Skeletal muscle satellite cell (primary cell): Measurements from ENCODE around the gene RYK.
"Not testable (repeated sequence)": the region's sequence is repeated elsewhere in the genome, so short reads cannot be mapped to it uniquely, and the experiment has no call there.

Source experiments
- H3K27me3 ChIP-seq: 2 replicates; pipeline ENCODE4 v1.7.0; 2013; ENCODE audit warnings: low read length; ENCODE audit not compliant: control insufficient read depth, insufficient read depth
- H3K36me3 ChIP-seq: 2 replicates; pipeline ENCODE4 v1.7.0; 2013; ENCODE audit warnings: mild to moderate bottlenecking, control low read depth, low read length; ENCODE audit not compliant: insufficient read depth
- H3K4me1 ChIP-seq: 2 replicates; pipeline ENCODE4 v1.7.0; 2013; ENCODE audit warnings: low read length; ENCODE audit not compliant: control insufficient read depth, insufficient read depth
- H3K4me2 ChIP-seq: 2 replicates; pipeline ENCODE4 v1.7.0; 2013; ENCODE audit warnings: mild to moderate bottlenecking, low read length
- H3K4me3 ChIP-seq: 2 replicates; pipeline ENCODE4 v1.7.0; 2013; ENCODE audit warnings: low read length
- H3K9ac ChIP-seq: 2 replicates; pipeline ENCODE4 v1.7.0; 2013; ENCODE audit warnings: mild to moderate bottlenecking, low read depth, low read length, moderate library complexity
- H3K9me3 ChIP-seq: replicated peaks from 2 replicates; pipeline ENCODE4 v1.7.0; 2013; ENCODE audit warnings: mild to moderate bottlenecking, control low read depth, low read length

Gene RYK

GRCh38 chr3:134211797-134212196, 38.9 kb downstream of the RYK start:
- no peaks in the 10 kb centered on the region for H3K27me3 ChIP-seq

GRCh38 chr3:134205451-134205850, 45.2 kb downstream of the RYK start:
- H3K9ac ChIP-seq, result no peak overlapping the region

More at GRCh38 chr3:134211797-134212196, 38.9 kb downstream of the RYK start:
- peaks cover 31% of the 10 kb centered on the region for H3K36me3 ChIP-seq
- H3K4me2 ChIP-seq, result no peak overlapping the region
- no peak overlapping the region for H3K9ac ChIP-seq
- no peaks in the 10 kb centered on the region for H3K9me3 ChIP-seq
- no peaks in the 10 kb centered on the region for H3K4me1 ChIP-seq
- no peak overlapping the region for H3K4me3 ChIP-seq

DNA sequence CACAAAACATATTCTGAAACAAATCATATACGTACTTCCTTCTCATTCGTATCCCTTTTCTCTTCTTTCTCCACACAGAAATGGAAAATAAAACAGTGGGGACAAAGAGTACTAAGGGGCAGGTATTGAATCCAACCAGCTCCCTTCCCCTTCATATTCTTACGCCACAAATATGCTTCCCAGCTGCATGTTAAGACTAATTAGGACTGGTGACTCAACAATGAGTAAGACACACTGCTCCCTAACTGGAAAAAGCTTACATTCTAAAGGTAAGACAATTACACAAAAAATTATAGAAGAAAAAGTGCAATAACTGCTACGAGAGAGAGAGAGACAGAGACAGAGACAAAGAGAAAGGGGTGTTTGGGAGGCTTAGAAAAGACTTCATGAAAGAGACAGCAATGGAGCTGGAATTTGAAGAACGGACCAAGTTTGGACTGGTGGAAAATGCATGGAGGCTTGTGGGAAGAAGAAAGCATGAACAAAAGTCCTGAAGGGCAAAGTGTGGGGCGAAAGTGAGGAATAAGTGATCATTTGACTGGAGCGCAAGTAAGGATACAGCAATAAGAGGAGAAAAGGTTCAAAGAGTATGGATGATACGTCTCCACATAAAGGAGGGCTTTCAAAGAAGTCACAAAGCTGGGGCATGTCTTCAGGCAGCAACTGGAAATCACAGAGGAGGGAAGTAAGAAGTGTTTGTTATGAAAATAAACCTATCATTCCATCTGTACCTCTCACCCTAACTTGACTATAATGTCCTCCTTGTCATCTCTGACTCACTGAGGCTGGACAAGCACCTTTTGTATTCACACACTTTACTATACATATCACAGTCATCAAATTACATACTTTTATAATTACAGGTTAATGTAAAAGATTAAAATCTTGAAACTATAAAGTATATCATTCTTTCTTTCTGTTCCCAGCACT, 49.2 kb downstream of the RYK start:
- no peak overlapping the region for H3K9ac ChIP-seq
- H3K9me3 ChIP-seq, result no peaks in the 10 kb centered on the region
- H3K4me2 ChIP-seq, result peak overlapping the region; percentile 61
- H3K36me3 ChIP-seq, result peaks cover 30% of the 10 kb centered on the region
- H3K27me3 ChIP-seq, result no peaks in the 10 kb centered on the region
- peak overlapping the region; percentile 13 for H3K4me3 ChIP-seq
- H3K4me1 ChIP-seq, result peaks cover 23% of the 10 kb centered on the region

More at GRCh38 chr3:134205451-134205850, 45.2 kb downstream of the RYK start:
- peaks cover 39% of the 10 kb centered on the region for H3K36me3 ChIP-seq
- peaks cover 23% of the 10 kb centered on the region for H3K4me1 ChIP-seq
- no peak overlapping the region for H3K4me2 ChIP-seq
- no peaks in the 10 kb centered on the region for H3K27me3 ChIP-seq
- H3K4me3 ChIP-seq, result no peak overlapping the region
- no peaks in the 10 kb centered on the region for H3K9me3 ChIP-seq

GRCh38 chr3:134199880-134200279, 50.8 kb downstream of the RYK start:
- H3K4me2 ChIP-seq, H3K9ac ChIP-seq, H3K9me3 ChIP-seq, H3K27me3 ChIP-seq, H3K4me3 ChIP-seq: not testable (repeated sequence)
- Histone ChIP-seq H3K4me1 (peaks cover 23% of the 10 kb centered on the region), H3K36me3 (peaks cover 30% of the 10 kb centered on the region)

DNA sequence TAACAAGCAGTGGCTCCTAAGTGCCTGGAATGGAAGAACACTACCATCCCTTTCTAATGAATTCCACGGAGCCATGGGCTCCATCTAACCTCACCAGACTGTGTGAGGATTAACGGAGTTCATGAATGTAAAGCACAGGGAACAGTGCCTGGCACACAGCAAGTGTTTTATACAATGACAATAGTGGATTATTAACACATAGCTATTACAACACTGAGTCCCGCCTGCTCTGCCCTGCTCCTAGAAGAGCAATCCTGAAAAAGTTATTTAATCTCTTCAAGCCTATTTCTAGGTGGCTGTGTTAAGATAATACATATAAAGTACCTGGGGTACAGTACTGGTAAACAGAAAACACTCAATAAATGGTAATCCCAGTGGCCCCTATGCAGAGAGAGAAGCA, 51.4 kb downstream of the RYK start:
- Histone ChIP-seq H3K4me3 (no peak overlapping the region), H3K27me3 (no peaks in the 10 kb centered on the region), H3K9me3 (no peaks in the 10 kb centered on the region), H3K36me3 (peaks cover 35% of the 10 kb centered on the region), H3K4me1 (peaks cover 23% of the 10 kb centered on the region), H3K4me2 (no peak overlapping the region), H3K9ac (no peak overlapping the region)

GRCh38 chr3:134198414-134198813, 52.2 kb downstream of the RYK start:
- Histone ChIP-seq H3K27me3 (no peaks in the 10 kb centered on the region), H3K9ac (no peak overlapping the region), H3K4me1 (peaks cover 23% of the 10 kb centered on the region), H3K4me3 (no peak overlapping the region), H3K4me2 (no peak overlapping the region), H3K9me3 (no peaks in the 10 kb centered on the region), H3K36me3 (peaks cover 40% of the 10 kb centered on the region)

- Histone ChIP-seq H3K27me3 (no peaks in the 10 kb centered on the region), H3K4me2 (no peak overlapping the region), H3K4me1 (peaks cover 23% of the 10 kb centered on the region), H3K4me3 (no peak overlapping the region), H3K36me3 (peaks cover 41% of the 10 kb centered on the region), H3K9ac (no peak overlapping the region), H3K9me3 (no peaks in the 10 kb centered on the region)
These were observed 52.9 kb downstream of the RYK start for GRCh38 chr3:134197681-134198261.

- H3K36me3 ChIP-seq, result peaks cover 23% of the 10 kb centered on the region
- no peaks in the 10 kb centered on the region for H3K27me3 ChIP-seq
- H3K9me3 ChIP-seq, result no peaks in the 10 kb centered on the region
- no peak overlapping the region for H3K9ac ChIP-seq
- no peaks in the 10 kb centered on the region for H3K4me1 ChIP-seq
- no peak overlapping the region for H3K4me2 ChIP-seq
- H3K4me3 ChIP-seq, result no peak overlapping the region
These were observed 56.4 kb downstream of the RYK start for GRCh38 chr3:134194247-134194646.

- Histone ChIP-seq H3K4me3 (no peak overlapping the region), H3K4me2 (no peak overlapping the region), H3K36me3 (peaks cover 23% of the 10 kb centered on the region), H3K9me3 (no peaks in the 10 kb centered on the region), H3K4me1 (no peaks in the 10 kb centered on the region), H3K9ac (no peak overlapping the region), H3K27me3 (no peaks in the 10 kb centered on the region)
These were observed 60.4 kb downstream of the RYK start for GRCh38 chr3:134190250-134190649.

DNA sequence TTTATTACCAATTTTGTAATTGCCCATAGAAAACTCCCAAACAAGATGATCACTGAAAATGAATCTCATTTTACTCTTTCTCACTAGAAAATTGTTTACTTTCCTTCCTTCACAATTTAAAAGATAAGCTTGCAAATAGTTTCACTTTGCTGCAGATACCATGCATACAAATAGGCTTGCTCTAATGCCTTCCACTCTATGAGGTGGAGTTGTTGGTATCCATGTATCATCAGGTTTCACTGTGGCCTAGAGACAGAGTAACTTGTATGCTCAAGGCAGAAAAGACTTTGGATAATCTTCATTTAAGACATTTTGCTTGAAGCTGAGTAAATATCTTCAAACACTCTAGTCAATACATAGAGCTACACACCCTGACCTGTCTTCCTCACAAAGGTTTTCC, 60.8 kb downstream of the RYK start:
- Histone ChIP-seq H3K4me1 (no peaks in the 10 kb centered on the region), H3K36me3 (peaks cover 21% of the 10 kb centered on the region), H3K9ac (no peak overlapping the region), H3K4me2 (no peak overlapping the region), H3K4me3 (no peak overlapping the region), H3K9me3 (no peaks in the 10 kb centered on the region), H3K27me3 (no peaks in the 10 kb centered on the region)

GRCh38 chr3:134186391-134186790, 64.3 kb downstream of the RYK start:
- Histone ChIP-seq H3K36me3 (peaks cover 6% of the 10 kb centered on the region), H3K9me3 (no peaks in the 10 kb centered on the region), H3K4me2 (no peak overlapping the region), H3K4me3 (no peak overlapping the region), H3K9ac (no peak overlapping the region), H3K27me3 (no peaks in the 10 kb centered on the region), H3K4me1 (peaks cover 2% of the 10 kb centered on the region)
